Skeletal muscle tissue (tissue), 4 donors: ENCODE data around the gene EIF6. TPM values are rescaled to one million over a fixed set of nuclear protein-coding genes. Genes with fewer than 3 reads are reported as not detected.
A peak's percentile ranks its signal among the peaks of the same experiment; 100 is the strongest.
"Not testable (repeated sequence)": the region's sequence is repeated elsewhere in the genome, so short reads cannot be mapped to it uniquely, and the experiment has no call there.

ENCODE experiments used
- H3K27ac ChIP-seq: one replicate; pipeline ENCODE4 v1.7.0; 2013; ENCODE audit warnings: mild to moderate bottlenecking, low read depth, low read length, inconsistent platforms
- H3K27me3 ChIP-seq, 3 donors: one replicate each; pipeline ENCODE4 v1.7.0; 2013; ENCODE audit warnings: low read length in 3 of 3; ENCODE audit not compliant: control insufficient read depth in 3 of 3, insufficient read depth in 3 of 3
- H3K36me3 ChIP-seq, 3 donors: one replicate each; pipeline ENCODE4 v1.7.0; 2013; ENCODE audit warnings: low read length in 3 of 3; ENCODE audit not compliant: control insufficient read depth in 3 of 3, insufficient read depth in 3 of 3
- H3K4me1 ChIP-seq, 3 donors: one replicate each; pipeline ENCODE4 v1.7.0; 2013; ENCODE audit warnings: low read length in 3 of 3, mild to moderate bottlenecking in 3 of 3; ENCODE audit not compliant: control insufficient read depth in 3 of 3, insufficient read depth in 3 of 3
- H3K4me3 ChIP-seq, 3 donors: one replicate each; pipeline ENCODE4 v1.7.0; 2013; ENCODE audit warnings: low read length in 3 of 3
- H3K9ac ChIP-seq, 3 donors: one replicate each; pipeline ENCODE4 v1.7.0; 2013; ENCODE audit warnings: low read length in 3 of 3, mild to moderate bottlenecking in 3 of 3, moderate library complexity in 2 of 3, low read depth in 1 of 3
- H3K9me3 ChIP-seq, 3 donors: one replicate each; pipeline ENCODE4 v1.7.0; 2013; ENCODE audit warnings: low read length in 3 of 3; ENCODE audit not compliant: control insufficient read depth in 3 of 3
- total RNA-seq: library from RNA; depleted of rRNA; stranded (reverse); fragments of >200 nt; gene quantifications from one replicate; pipeline ENCODE4 v1.2.3, GENCODE V29; 2014
- donor health status: Osteomylitis.

Gene EIF6
- total RNA-seq, 1 donor from 2014 or later, result 74.1 TPM

- Histone ChIP-seq H3K36me3 (peaks cover 10 to 19% (median 12%) of the 10 kb centered on the region in 3 donors), H3K9ac (peak overlapping the region in 1 of 3 donors; percentile 54), H3K4me1 (peaks cover 0 to 12% (median 8%) of the 10 kb centered on the region in 3 donors)
- not testable (repeated sequence) for H3K4me3 ChIP-seq, H3K27me3 ChIP-seq, H3K9me3 ChIP-seq, H3K27ac ChIP-seq
Observed at GRCh38 chr20:35262731-35263531, 21.6 kb downstream of the EIF6 start.

DNA sequence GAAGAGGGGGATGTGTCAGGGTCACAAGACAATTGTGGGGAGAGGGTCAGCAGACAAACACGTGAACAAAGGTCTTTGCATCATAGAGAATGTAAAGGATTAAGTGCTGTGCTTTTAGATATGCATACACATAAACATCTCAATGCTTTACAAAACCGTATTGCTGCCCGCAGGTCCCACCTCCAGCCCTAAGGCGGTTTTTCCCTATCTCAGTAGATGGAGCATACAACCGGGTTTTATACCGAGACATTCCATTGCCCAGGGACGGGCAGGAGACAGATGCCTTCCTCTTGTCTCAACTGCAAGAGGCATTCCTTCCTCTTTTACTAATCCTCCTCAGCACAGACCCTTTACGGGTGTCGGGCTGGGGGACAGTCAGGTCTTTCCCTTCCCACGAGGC, 22.3 kb downstream of the EIF6 start:
- peaks cover 4 to 13% (median 6%) of the 10 kb centered on the region in 3 donors for H3K36me3 ChIP-seq
- not testable (repeated sequence) for H3K27me3 ChIP-seq, H3K27ac ChIP-seq, H3K9ac ChIP-seq, H3K4me3 ChIP-seq, H3K9me3 ChIP-seq
- peaks cover 0 to 12% (median 8%) of the 10 kb centered on the region in 3 donors for H3K4me1 ChIP-seq

DNA sequence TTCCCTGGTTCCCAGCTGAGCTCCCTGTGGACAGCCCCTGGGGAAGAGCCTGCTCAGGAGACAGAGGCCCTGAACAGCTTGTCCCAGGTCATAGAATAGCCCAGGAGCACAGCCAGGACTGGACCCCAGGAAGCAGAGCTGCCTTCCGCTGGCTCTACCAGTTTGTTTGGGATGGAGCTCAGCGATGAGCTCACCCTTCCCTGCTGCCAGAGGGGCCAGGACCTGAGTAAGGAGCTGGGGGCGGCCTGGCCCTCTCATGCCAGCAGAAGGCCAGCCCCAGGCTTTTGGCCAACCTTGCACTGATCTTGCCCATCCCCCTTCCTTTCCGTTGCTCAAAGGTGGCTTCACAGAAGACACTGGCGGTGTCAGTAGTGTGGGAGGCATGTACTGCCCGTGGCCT, 24.1 kb downstream of the EIF6 start:
- H3K4me1 ChIP-seq, result peaks cover 0 to 12% (median 8%) of the 10 kb centered on the region in 3 donors
- H3K9ac ChIP-seq, result no peak overlapping the region
- H3K27ac ChIP-seq, result no peak overlapping the region
- no peak overlapping the region for H3K4me3 ChIP-seq
- peaks cover 0 to 6% (median 5%) of the 10 kb centered on the region in 3 donors for H3K36me3 ChIP-seq
- H3K27me3 ChIP-seq, result no peaks in the 10 kb centered on the region
- no peaks in the 10 kb centered on the region for H3K9me3 ChIP-seq

- H3K9ac ChIP-seq, result no peak overlapping the region
- H3K9me3 ChIP-seq, result no peaks in the 10 kb centered on the region
- peaks cover 0 to 3% (median 2%) of the 10 kb centered on the region in 3 donors for H3K36me3 ChIP-seq
- no peak overlapping the region for H3K27ac ChIP-seq
- no peaks in the 10 kb centered on the region for H3K27me3 ChIP-seq
- H3K4me3 ChIP-seq, result no peak overlapping the region
- no peaks in the 10 kb centered on the region for H3K4me1 ChIP-seq
Observed at GRCh38 chr20:35257175-35257909, 27.2 kb downstream of the EIF6 start.

DNA sequence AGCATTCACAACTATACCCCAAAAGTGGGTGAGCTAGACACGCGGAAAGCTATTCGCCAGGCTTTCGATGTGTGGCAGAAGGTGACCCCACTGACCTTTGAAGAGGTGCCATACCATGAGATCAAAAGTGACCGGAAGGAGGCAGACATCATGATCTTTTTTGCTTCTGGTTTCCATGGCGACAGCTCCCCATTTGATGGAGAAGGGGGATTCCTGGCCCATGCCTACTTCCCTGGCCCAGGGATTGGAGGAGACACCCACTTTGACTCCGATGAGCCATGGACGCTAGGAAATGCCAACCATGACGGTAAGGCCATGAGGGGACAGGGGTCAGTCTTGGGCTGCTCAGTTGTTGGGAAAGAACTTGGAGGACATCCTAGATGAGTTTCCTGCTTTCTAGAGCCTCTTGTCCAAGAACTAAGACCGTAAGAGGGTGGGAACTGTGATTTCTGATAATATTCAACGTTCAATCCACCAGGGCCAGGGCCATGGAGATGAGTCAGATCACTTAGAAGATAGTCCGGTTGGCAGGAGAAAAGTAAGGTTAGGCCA, 30.0 kb downstream of the EIF6 start:
- H3K9me3 ChIP-seq, result no peaks in the 10 kb centered on the region
- H3K36me3 ChIP-seq, result peaks cover 0 to 3% (median 2%) of the 10 kb centered on the region in 3 donors
- no peaks in the 10 kb centered on the region for H3K4me1 ChIP-seq
- H3K27ac ChIP-seq, result no peak overlapping the region
- H3K9ac ChIP-seq, result no peak overlapping the region
- H3K27me3 ChIP-seq, result no peaks in the 10 kb centered on the region
- no peak overlapping the region for H3K4me3 ChIP-seq

DNA sequence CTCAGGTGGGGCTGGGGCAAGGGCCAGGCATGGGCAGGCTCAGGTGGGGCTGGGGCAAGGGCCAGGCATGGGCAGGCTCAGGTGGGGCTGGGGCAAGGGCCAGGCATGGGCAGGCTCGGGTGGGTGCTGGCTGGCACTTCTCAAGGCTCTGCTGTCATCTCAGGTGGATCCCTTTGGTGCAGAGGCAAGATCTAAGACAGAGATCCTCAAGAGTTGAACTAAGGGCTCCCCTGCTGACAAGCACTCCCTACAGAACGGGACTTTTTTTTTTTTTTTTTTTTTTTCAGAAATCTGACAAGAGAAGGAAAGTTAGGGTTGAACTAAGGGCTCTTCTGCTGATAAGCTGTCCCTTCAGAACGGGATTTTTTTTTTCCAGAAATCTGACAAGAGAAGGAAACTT, 31.6 kb downstream of the EIF6 start:
- Histone ChIP-seq H3K36me3 (peaks cover 0 to 3% (median 0%) of the 10 kb centered on the region in 3 donors), H3K9me3 (no peaks in the 10 kb centered on the region), H3K27ac (no peak overlapping the region), H3K27me3 (no peaks in the 10 kb centered on the region), H3K9ac (no peak overlapping the region), H3K4me1 (no peaks in the 10 kb centered on the region), H3K4me3 (no peak overlapping the region)

GRCh38 chr20:35252598-35252997, 32.0 kb downstream of the EIF6 start:
- not testable (repeated sequence) for H3K27me3 ChIP-seq, H3K4me3 ChIP-seq, H3K4me1 ChIP-seq, H3K36me3 ChIP-seq, H3K27ac ChIP-seq, H3K9me3 ChIP-seq, H3K9ac ChIP-seq

DNA sequence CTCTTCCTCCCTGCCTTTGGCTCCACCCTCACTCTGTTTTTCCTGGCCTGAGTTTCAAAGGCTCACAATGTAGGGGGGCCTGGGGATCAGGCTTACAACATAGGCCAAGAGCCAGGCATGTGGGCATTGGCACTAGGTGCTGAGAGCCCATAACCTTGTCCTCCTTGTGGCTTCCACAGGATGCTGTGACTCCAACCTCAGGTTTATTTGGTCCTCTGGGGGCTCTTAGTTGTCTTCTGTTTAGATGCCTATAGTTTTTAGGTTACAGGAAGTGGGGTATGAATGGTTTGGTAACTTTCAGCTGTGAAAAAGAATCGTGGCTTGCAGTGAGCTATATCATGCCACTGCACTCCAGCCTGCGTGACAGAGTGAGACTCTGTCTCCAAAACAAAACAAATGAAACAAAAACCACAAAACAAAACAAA, 32.5 kb downstream of the EIF6 start:
- no peak overlapping the region for H3K27ac ChIP-seq
- no peak overlapping the region for H3K4me3 ChIP-seq
- H3K27me3 ChIP-seq, result no peaks in the 10 kb centered on the region

DNA sequence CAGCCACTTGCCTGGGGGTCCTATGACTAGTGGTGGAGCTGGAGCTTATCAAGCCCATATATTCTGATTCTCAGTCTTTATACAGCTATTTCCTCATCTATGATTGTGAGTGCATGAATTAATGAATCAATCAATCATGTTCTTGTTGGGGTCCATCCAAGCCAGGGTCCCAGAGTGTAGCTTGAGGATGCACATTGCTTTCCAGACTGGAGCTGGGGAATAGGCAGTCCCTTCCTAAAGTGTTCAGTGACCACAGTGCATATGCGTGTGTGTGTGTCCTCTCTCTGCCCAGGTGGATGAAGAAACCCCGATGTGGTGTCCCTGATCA, 33.0 kb downstream of the EIF6 start:
- no peak overlapping the region for H3K9ac ChIP-seq
- no peaks in the 10 kb centered on the region for H3K9me3 ChIP-seq
- H3K4me1 ChIP-seq, result no peaks in the 10 kb centered on the region
- no peak overlapping the region for H3K4me3 ChIP-seq
- H3K27me3 ChIP-seq, result no peaks in the 10 kb centered on the region
- peaks cover 0 to 3% (median 0%) of the 10 kb centered on the region in 3 donors for H3K36me3 ChIP-seq
- H3K27ac ChIP-seq, result no peak overlapping the region

More for the DNA sequence above, 32.5 kb downstream of the EIF6 start:
- peaks cover 0 to 3% (median 0%) of the 10 kb centered on the region in 3 donors for H3K36me3 ChIP-seq
- H3K9me3 ChIP-seq, result no peaks in the 10 kb centered on the region
- no peak overlapping the region for H3K9ac ChIP-seq
- H3K4me1 ChIP-seq, result no peaks in the 10 kb centered on the region
